Astrocyte of the cerebellum (primary cell): ENCODE data around the gene THSD4.

Source experiments
- DNase-seq: peaks from one replicate; pipeline ENCODE4 v3.0.0-alpha.2; 2011; ENCODE audit warnings: low read depth
- H3K4me3 ChIP-seq: 2 replicates; pipeline ENCODE4 v1.5.1; 2011; ENCODE audit warnings: mild to moderate bottlenecking, low read depth, low read length, moderate library complexity
- CTCF ChIP-seq: IDR thresholded peaks from 2 replicates; pipeline ENCODE4 v1.5.1; 2012; ENCODE audit warnings: low read length, low read depth, moderate library complexity, mild to moderate bottlenecking; ENCODE audit errors: missing control alignments
- in situ Hi-C: cut with HindIII; loops from 2 replicates; pipeline ENCODE4 v1.10.0; 2017; ENCODE audit warnings: low sequenced_read_pairs

The THSD4 gene

GRCh38 chr15:71748293-71748718, 633.0 kb downstream of the THSD4 start:
- in situ Hi-C loops = no loop called here
- DNase-seq = peak; percentile 63
- no peak for TF ChIP-seq CTCF
- H3K4me3 ChIP-seq = no peak overlapping the region

- TF ChIP-seq CTCF = no peak
- no peak for DNase-seq
- H3K4me3 ChIP-seq = no peak overlapping the region
- in situ Hi-C loops = no loop called here
Measured at GRCh38 chr15:71749500-71749899, 634.2 kb downstream of the THSD4 start.

GRCh38 chr15:71752128-71752527, 636.9 kb downstream of the THSD4 start:
- no peak for DNase-seq
- H3K4me3 ChIP-seq = no peak overlapping the region
- TF ChIP-seq CTCF = no peak
- in situ Hi-C loops = loop anchor here (5.0 kb wide), 1 partner anchor 55 kb away; no protein-coding TSS in a partner anchor

- no peak overlapping the region for H3K4me3 ChIP-seq
- peak; percentile 99 for DNase-seq
- peak; percentile 82 for TF ChIP-seq CTCF
- in situ Hi-C loops = loop anchor here (5.0 kb wide), 1 partner anchor 55 kb away; no protein-coding TSS in a partner anchor
Measured at GRCh38 chr15:71752604-71753289, 637.5 kb downstream of the THSD4 start.

GRCh38 chr15:71753346-71753745, 638.1 kb downstream of the THSD4 start:
- in situ Hi-C loops = loop anchor here (5.0 kb wide), 1 partner anchor 54 kb away; no protein-coding TSS in a partner anchor
- DNase-seq = no peak
- H3K4me3 ChIP-seq = no peak overlapping the region
- TF ChIP-seq CTCF = no peak

- TF ChIP-seq CTCF = no peak
- DNase-seq = no peak
- in situ Hi-C loops = loop anchor here (5.0 kb wide), 1 partner anchor 53 kb away; no protein-coding TSS in a partner anchor
- no peak overlapping the region for H3K4me3 ChIP-seq
Measured at GRCh38 chr15:71754660-71755059, 639.4 kb downstream of the THSD4 start.
